Stomach (tissue), 4 donors: ENCODE data around the gene TBXAS1.

ENCODE experiments used
- CTCF ChIP-seq, 7 experiments: fragments of 450-650 bp in 4 of 7; fragments of 200-600 bp in 3 of 7; sonication (generic) in 3 of 7; IDR thresholded peaks; one replicate each; pipeline ENCODE4 v1.5.1; 2016 to 2019; ENCODE audit warnings: antibody characterized with exemption in 7 of 7, control low read depth in 2 of 7, mild to moderate bottlenecking in 1 of 7
- POLR2A ChIP-seq, 4 donors: fragments of 450-650 bp; IDR thresholded peaks; one replicate each; pipeline ENCODE4 v1.6.1; 2016; ENCODE audit warnings: antibody characterized with exemption in 4 of 4, control low read depth in 2 of 4, mild to moderate bottlenecking in 1 of 4, moderate library complexity in 1 of 4
- POLR2AphosphoS5 ChIP-seq, 3 donors: sonication (generic); formaldehyde crosslinking; IDR thresholded peaks; one replicate each; pipeline ENCODE4 v1.6.1; 2016; ENCODE audit warnings: antibody characterized with exemption in 3 of 3

GRCh38 chr7:139992353-139993044 lies 163.4 kb downstream of the TBXAS1 start:
- TF ChIP-seq CTCF (IDR thresholded peaks at IDR 0.05) (no peak), POLR2AphosphoS5 (IDR thresholded peaks at IDR 0.05) (no peak), POLR2A (IDR thresholded peaks at IDR 0.05) (no peak)
